Activated T-cell treated with anti-CD3 and anti-CD28 coated beads, Interleukin-2, amount 50 U/mL, for 48 hours (primary cell): Measurements from ENCODE around the gene KRTAP12-2.

Experiments
- DNase-seq, 2 experiments: peaks; one replicate each; pipeline ENCODE4 v3.0.0-alpha.2; 2020

KRTAP12-2 gene, protein sequence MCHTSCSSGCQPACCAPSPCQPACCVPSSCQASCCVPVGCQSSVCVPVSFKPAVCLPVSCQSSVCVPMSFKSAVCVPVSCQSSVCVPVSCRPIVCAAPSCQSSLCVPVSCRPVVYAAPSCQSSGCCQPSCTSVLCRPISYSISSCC

GRCh38 chr21:44666401-44667320 is at the start of gene KRTAP12-2:
TSS of gene KRTAP12-2 (minus strand) at chr21:44666927. CDS start at chr21:44666886, 41 bp downstream.
- DNase-seq: no peak

DNA sequence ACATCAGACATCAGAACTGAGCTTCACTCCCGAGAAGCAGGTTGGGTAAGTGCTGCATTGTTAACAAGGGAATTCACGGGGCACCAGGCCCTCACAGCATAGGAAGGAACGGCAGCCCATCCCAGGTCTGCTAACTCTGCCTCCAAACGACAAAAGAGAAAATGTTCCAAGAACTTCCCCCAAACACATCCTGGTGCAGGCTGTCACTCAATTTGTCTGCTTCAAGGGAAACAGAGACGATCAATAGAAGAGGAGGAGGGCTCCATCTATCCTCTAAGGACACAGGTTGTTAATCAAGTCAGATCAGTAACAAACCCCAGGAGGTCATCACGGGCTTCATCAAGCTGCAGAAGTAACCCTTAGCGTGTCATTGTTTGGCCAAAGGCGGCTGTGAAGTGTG is 48.2 kb upstream of the KRTAP12-2 start:
- no peak for DNase-seq

GRCh38 chr21:44713846-44714245 is 47.1 kb upstream of the KRTAP12-2 start:
- peak in 1 of 2 experiments; percentile 13 for DNase-seq

DNA sequence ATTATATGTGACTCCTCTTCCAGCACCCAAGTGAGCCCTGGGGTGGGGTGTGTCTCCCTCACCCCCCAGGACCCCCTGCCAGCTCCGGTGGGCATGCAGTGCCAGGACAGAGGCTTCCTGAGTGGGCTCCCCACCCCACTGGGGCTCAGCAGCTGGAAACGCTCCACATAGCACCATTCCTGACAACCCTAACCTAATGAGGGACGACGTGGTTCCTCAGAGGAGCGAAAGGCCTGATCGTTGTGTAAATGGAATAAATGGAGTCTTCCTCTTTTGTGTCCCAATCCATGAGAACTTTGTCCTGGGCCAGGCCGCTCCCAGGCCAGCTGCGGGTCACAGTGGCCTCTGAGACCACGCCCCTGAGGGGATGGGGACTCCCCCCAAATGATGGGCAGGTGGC is 46.4 kb upstream of the KRTAP12-2 start:
- DNase-seq: no peak

DNA sequence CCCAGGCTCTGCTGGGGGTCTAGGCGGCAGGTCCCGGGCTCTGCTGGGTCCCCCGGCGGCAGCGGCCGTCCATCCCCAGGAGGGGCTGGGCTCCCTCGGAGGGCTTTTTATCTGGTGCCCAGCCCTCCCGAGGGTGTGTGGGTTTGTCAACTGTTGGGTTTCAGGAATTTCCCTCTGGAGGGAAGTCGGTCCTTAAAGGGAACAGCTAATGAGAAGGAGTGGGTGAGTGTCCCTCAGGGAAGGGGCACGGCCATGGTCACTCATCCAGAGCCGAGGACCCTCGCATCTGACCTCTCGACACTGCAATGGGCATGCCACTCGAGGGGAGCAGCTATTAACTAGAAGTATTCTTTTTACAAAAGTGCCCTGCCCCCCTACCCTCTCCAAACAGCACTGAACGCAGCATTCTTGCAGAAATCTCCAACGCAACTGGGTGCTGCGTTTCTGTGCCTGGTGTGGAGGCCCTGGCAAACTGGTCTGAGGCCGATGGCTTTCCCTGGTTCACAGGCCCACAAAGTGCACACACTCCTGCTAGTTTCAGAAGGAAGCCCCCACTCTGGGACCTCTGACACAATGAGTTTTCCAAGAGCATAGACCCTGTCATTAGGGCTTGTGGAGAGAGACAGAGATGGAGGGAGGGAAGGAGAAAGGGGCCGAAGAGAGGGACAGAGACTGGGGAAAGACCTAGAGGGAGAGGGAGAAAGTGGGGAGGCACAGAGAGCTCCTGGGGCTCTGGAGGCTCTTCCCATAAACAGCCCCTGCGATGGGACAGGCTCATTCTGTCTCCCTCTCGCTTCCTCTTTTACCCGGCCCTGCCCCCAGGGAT is 45.7 kb upstream of the KRTAP12-2 start:
- DNase-seq: no peak

- no peak for DNase-seq
Measured at GRCh38 chr21:44711327-44712202, 44.8 kb upstream of the KRTAP12-2 start, which contains the start of gene TSPEAR. TSS of gene TSPEAR (minus strand) at chr21:44711572. CDS start at chr21:44711514, 58 bp downstream.

GRCh38 chr21:44710756-44711326 is 44.1 kb upstream of the KRTAP12-2 start:
- DNase-seq: peak in 1 of 2 experiments; percentile 28

GRCh38 chr21:44710294-44710665 is 43.6 kb upstream of the KRTAP12-2 start:
- peak in 1 of 2 experiments; percentile 26 for DNase-seq

GRCh38 chr21:44709426-44710293 is 42.9 kb upstream of the KRTAP12-2 start:
- peak in 1 of 2 experiments; percentile 29 for DNase-seq

DNA sequence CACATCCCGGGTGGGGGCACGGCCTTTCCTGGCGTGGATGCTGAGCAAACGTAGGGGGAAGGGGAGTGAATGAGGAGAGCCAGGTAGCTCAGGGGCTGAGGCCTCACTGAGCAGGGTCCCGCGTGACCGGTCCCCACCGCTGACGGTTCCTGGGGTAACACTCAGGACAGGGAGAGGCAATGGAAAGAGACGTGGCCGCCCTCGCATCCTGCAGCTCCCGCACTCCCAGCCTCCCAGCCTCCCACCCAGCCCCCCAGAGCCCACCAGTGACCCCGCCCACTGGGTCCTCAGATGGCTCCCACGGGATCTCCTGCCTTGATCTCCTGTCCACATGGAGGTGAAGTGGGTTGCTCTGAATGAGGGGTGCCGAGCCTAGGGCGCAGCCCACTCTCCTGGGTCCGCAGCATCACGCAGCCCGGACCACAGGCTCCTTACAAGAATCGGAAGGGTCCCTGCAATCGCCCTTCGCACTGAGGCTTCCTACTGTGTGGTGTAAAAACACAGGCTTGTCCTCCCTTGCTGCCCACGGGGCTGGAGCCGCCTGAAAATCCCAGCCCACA is 42.2 kb upstream of the KRTAP12-2 start:
- peak in 1 of 2 experiments; percentile 16 for DNase-seq

DNA sequence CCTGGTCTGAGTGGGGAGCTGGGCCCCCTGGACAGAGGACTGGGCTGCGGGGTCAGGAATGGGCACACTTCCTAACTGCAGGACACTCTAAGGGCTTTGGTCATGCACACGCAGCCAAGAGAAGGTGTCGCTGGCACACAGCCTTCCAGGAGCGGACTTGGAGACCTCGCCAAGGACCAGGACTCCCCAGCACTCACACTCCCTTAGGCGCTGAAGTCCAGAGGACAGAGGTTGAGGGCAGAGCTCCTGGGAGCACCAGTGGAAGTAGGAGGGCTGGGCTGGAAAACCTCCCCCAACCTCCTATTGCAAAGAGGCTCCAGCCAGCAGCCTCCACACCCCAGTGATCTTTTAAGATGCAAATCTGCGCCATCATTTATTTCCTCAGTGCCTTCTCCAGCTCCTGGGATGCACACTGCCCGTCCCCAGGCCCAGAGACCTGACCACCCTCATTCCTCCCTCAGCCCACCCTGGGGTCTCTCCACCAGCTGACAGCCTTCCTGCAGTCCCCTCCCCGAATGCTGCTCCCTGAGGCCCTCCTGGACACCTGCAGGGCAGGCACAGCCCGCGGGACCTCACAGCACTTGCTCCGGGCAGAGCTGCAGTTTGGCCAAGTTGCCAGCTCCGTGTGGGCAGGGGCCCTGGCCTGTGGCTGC is 41.6 kb upstream of the KRTAP12-2 start:
- peak in 1 of 2 experiments; percentile 21 for DNase-seq

GRCh38 chr21:44706706-44707581 is 40.2 kb upstream of the KRTAP12-2 start:
- DNase-seq: peak in 1 of 2 experiments; percentile 13

GRCh38 chr21:44706026-44706705 is 39.4 kb upstream of the KRTAP12-2 start:
- peak in 1 of 2 experiments; percentile 13 for DNase-seq

DNA sequence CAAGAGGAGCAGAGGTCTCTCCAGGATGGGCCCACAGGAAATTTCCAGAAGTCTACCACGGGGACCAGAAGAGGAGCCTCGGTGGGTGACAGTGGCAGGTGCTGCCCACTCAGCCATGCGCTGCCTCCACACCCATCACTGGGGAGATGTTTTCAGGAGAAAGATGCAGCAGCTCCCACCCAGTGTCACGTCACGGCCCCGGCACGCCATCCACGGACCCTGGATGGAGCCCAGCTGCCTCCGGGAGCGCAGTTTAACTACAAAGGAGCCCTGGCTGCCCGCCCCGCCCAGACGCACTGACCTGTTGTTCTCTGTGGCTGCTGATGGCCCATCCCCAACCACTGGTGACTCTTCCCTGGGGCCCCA is 37.9 kb upstream of the KRTAP12-2 start:
- peak in 1 of 2 experiments; percentile 10 for DNase-seq

- no peak for DNase-seq
Measured at GRCh38 chr21:44703731-44704635, 37.3 kb upstream of the KRTAP12-2 start.

GRCh38 chr21:44702973-44703730 is 36.4 kb upstream of the KRTAP12-2 start:
- peak in 1 of 2 experiments; percentile 5 for DNase-seq
